WTC11 (cell line): ENCODE data around the gene HIF1A.

ENCODE experiments used
- ATF2 ChIP-seq: sonication (generic); formaldehyde crosslinking; IDR thresholded peaks from 2 replicates; pipeline ENCODE4 v1.8.1; 2022; ENCODE audit warnings: low read depth, missing genetic modification reagents, borderline replicate concordance
- CREB1 ChIP-seq: sonication (generic); formaldehyde crosslinking; IDR thresholded peaks from 2 replicates; pipeline ENCODE4 v1.8.0; 2023; ENCODE audit warnings: mild to moderate bottlenecking, missing genetic modification reagents
- CTCF ChIP-seq: fragments of 200-600 bp; IDR thresholded peaks from 2 replicates; pipeline ENCODE4 v1.8.0; 2022; ENCODE audit warnings: antibody characterized with exemption
- ESRRA ChIP-seq: sonication (generic); formaldehyde crosslinking; IDR thresholded peaks from 2 replicates; pipeline ENCODE4 v1.8.1; 2022; ENCODE audit warnings: mild to moderate bottlenecking, missing genetic modification reagents, borderline replicate concordance
- GABPB1 ChIP-seq: sonication (generic); formaldehyde crosslinking; IDR thresholded peaks from 2 replicates; pipeline ENCODE4 v1.8.1; 2023; ENCODE audit warnings: mild to moderate bottlenecking, missing genetic modification reagents
- MLX ChIP-seq: sonication (generic); formaldehyde crosslinking; IDR thresholded peaks from 2 replicates; pipeline ENCODE4 v1.8.1; 2023; ENCODE audit warnings: mild to moderate bottlenecking, missing genetic modification reagents, moderate library complexity
- NFE2L1 ChIP-seq: sonication (generic); formaldehyde crosslinking; IDR thresholded peaks from 2 replicates; pipeline ENCODE4 v1.8.1; 2023; ENCODE audit warnings: missing genetic modification reagents
- NFYB ChIP-seq: sonication (generic); formaldehyde crosslinking; conservative IDR thresholded peaks from 2 replicates; pipeline ENCODE4 v1.8.0; 2022; ENCODE audit warnings: low read depth, missing genetic modification reagents
- TCF7 ChIP-seq: sonication (generic); formaldehyde crosslinking; IDR thresholded peaks from 2 replicates; pipeline ENCODE4 v1.8.0; 2022; ENCODE audit warnings: mild to moderate bottlenecking, low read depth, missing genetic modification reagents, moderate library complexity
- ZBTB21 ChIP-seq: sonication (generic); formaldehyde crosslinking; IDR thresholded peaks from 2 replicates; pipeline ENCODE4 v1.8.1; 2023; ENCODE audit warnings: mild to moderate bottlenecking, missing genetic modification reagents, borderline replicate concordance
- TF ChIP-seq, protein P1 (sequence below): sonication (generic); formaldehyde crosslinking; IDR thresholded peaks from 2 replicates; pipeline ENCODE4 v1.8.1; 2022; ENCODE audit warnings: low read depth, mild to moderate bottlenecking, moderate library complexity, missing genetic modification reagents, borderline replicate concordance

DNA sequence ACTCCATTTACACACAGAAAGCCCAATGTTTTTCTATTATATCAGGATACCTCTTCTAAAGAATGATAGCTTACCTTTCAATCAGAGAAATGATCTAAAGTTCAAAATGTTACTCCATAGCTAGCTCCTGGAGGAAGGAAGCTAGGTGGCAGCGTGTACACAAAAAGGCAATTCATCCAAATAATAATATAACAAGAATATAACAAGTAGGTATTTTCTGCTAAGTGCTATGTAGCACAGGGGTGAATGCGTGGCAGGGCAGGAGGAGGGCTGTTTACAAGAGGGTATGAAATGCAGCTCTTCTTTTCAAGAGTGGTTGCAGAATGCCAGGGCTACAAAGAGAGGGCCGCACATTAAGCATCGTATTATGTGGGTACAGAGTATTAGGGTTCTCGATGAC is 66.2 kb downstream of the HIF1A start:
- no peak for TF ChIP-seq CTCF
- TF ChIP-seq ESRRA (CRISPR knock-in tag): no peak
- TF ChIP-seq ZBTB21 (CRISPR knock-in tag): no peak
- TF ChIP-seq GABPB1 (CRISPR knock-in tag): no peak
- no peak for TF ChIP-seq ATF2 (CRISPR knock-in tag)
- TF ChIP-seq CREB1 (CRISPR knock-in tag): no peak
- no peak for TF ChIP-seq MLX (CRISPR knock-in tag)
- TF ChIP-seq NFYB (CRISPR knock-in tag): no peak
- TF ChIP-seq TCF7 (CRISPR knock-in tag): no peak
- no peak for TF ChIP-seq NFE2L1 (CRISPR knock-in tag)
- TF ChIP-seq, protein P1, sequence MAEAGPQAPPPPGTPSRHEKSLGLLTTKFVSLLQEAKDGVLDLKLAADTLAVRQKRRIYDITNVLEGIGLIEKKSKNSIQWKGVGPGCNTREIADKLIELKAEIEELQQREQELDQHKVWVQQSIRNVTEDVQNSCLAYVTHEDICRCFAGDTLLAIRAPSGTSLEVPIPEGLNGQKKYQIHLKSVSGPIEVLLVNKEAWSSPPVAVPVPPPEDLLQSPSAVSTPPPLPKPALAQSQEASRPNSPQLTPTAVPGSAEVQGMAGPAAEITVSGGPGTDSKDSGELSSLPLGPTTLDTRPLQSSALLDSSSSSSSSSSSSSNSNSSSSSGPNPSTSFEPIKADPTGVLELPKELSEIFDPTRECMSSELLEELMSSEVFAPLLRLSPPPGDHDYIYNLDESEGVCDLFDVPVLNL (CRISPR knock-in tag): no peak
